Embryonic facial prominence (tissue), 1 donor: ENCODE results near the gene CANT1.
"Not testable (repeated sequence)": the region's sequence is repeated elsewhere in the genome, so short reads cannot be mapped to it uniquely, and the experiment has no call there.

Experiments
- DNase-seq: peaks from one replicate; pipeline ENCODE4 v3.0.0-alpha.2; 2016; ENCODE audit errors: extremely low spot score

The CANT1 gene

DNA sequence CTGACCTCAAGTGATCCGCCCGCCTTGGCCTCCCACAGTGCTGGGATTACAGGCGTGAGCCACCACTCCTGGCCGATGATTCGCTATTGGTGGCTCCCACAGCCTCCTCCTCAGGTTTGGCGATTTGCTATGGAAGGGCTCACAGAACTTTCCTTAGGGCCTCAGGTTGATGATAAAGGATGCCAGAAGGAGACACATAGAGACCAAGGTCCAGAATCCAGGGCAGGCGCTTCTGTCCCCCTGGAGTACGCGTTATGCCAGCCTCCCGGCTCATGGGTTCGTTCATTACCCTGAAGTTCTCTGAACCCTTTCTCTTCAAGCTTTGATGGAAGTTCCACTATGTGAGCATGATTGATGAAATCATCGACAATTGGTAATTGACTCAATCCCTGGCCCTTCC lies 49.8 kb downstream of the CANT1 start:
- no peak for DNase-seq

DNA sequence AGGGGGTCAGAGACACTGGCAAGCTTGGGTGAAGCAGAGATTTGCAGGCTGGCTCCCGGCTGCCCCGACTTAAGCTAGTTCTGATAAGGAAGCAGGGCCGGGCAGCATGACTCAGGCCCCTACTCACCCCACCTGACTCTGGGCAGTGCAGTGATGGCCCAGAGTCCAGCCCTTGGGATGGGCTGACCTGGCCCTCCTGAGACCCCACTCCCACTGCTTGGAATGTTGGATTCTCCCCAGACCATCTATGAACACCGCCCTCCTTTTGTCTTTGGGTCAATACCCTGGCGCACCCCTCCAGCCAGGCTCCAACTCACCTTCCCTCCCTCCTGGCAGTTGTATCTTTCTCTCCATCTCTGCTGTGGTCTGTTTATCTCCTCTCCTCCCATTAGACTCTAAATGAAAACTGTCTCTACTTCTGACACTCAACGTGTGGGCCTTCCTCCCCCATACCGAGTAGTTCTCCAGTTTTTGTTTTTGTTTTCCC lies 50.9 kb downstream of the CANT1 start:
- no peak for DNase-seq

DNA sequence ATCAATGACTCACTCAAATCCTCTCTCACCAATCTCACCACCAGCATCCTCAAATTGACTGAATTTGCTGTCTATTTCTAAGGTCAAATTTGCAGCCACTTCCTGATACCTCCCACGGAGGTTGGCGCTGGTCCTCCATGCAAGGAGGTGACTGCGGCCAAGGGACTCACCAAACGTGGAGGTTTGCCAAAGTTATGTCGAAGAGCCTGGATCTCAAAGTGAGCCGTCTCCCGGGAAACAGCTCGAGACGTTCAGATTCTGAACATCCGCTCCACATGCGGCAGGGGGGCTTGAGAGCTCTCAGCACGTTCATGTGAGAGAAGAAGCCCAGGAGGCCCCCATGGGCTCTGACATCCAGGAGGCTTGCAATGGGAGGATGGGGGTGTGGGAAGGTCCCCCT lies 52.4 kb downstream of the CANT1 start:
- no peak for DNase-seq

DNA sequence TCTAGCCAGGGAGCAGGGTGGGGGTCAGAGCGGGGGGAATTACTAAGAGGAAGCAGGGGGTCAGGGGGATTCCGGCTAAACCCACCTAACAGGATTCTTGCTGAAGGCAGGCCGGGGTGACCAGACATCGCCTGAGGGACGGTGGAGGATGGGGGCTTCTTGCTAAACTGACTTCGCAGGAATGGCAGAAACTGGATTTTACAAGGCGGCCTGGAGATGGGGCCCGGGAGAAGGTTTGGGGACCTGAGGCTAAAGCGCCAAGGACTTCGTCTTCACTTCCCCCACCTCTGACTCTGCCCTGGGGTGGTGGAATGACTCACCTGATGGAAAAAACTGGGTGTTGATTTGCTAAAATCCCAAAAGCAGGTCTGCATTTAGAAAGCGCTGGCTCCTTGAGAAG lies 53.3 kb downstream of the CANT1 start:
- no peak for DNase-seq

DNA sequence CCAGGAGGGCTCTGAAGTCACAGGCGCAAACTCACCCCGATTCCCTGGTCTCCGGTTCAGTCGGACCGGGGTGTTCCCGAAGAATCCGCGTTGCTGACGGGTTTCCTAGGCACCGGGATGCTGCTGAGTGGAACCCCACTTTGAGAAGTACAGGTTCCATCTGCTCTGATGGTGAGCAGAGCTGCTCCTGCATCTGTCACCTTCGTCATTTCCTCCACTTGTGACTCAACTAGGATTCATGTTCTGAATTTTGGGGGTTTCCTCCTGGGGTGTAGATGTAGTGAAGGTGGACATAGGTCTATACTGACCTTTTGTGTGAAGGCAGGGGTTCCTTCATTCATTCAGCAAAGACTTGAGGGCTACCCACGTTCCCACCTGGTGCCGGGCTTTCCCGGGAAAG lies 54.9 kb downstream of the CANT1 start:
- no peak for DNase-seq

DNA sequence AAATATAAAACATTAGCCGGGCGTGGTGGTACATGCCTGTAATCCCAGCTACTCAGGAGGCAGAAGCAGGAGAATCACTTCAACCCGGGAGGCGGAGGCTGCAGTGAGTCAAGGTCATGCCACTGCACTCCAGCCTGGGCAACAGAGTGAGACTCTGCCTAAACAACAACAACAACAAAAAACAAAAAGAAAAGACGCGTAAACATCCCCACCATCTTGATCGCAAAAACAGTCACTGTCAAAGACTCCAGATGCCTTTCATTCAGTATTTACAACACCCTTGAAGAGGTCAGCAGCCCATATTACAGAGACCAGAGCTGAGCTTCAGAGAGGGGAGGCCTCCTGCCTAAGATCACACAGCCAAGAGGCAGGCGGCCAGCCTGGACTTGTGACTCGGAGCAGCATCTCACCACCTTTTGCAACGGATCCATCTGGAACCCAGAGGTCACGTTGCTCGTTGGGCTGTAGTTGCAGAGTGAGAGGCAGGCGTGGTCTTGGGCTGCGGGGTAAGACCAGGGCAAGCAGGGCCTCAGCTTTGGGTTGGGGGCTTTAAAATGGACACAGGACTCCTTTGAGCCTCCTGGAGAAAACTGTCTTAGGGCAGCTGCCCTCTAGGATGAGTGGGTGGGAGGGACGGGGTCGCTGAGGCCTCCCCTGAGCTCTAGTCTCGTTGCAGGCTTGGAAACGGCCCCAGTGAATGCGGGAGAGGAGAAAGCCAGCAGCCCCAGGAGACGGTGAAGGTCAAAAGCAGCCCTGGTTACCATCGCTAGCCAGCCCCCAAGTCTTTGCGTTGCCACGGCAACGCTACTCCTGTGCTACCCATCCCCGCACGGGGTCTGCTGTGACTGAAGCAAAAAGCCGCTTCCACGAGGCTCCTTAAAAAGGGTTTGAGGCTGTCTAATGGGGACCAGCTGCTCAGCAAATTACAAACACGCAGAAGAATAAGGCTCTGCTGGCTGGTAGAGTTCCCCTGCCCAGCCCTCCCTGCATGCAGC lies 55.9 kb downstream of the CANT1 start:
- DNase-seq = no peak

DNA sequence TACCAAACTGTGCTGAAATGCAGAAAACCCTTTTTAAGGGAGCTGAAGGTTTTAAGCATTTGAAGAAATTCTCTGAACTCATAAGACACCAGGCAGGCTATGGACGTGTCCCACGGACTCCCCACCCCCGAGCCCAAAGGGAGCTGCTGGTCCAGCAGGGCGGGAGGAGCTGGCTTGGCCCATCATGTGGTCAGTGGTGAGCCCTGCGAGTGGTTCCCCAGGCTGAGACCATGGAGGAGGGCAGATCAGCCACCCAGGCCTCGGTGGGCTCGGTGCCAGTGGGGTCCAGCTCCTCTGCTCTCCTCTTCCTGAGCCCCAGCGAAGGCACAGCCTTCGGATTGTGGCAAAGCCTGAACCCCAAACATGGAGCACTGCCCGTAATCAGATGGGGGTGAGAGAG lies 56.9 kb downstream of the CANT1 start:
- DNase-seq = no peak

DNA sequence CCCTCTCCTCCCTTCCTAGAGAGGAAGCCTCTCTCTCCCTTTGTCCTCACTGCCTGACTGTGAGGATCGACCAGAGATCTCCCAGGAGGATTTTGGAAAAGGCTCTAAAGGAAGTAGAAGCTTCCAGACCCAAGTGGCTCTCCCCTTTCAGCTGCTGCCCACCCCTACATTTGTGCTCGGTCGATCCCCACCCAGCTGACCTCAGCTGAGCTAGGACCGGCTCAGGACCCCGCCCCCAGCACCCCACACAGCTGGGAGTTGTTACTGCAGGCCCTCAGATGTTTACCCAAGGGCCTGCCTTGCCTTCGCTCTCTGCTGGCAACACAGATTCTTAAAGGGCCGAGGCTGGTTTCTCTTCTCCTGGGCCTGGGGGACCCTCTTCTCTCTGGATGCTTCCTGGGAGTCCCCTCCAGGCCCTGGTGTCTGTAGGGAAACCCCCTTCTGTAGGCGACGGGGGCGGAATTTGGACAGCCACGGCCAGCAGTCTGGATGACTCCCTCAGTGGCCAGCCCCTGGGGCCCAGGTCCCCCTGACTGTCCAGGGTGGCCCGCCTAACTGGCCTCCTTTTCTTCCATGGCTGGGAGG lies 57.5 kb downstream of the CANT1 start:
- DNase-seq = no peak

DNA sequence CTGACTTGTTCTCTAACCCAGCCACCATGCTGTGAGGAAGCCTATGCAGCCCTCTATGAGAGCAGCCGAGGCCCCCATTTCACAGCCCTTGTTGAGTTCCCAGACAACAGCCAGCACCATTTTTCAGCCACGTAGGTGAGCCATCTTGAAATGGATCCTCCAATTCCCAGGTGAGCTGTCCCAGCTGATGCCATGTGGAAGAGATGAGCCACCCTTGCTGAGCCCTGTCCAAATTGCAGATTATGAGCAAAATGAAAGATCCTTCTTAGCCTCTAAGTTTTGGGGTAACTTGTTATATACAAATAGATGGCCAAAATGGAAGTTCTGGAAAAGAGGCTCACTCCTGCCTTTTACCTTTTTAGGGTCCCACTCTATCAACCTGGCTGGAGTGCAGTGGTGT lies 58.7 kb downstream of the CANT1 start:
- DNase-seq = no peak

DNA sequence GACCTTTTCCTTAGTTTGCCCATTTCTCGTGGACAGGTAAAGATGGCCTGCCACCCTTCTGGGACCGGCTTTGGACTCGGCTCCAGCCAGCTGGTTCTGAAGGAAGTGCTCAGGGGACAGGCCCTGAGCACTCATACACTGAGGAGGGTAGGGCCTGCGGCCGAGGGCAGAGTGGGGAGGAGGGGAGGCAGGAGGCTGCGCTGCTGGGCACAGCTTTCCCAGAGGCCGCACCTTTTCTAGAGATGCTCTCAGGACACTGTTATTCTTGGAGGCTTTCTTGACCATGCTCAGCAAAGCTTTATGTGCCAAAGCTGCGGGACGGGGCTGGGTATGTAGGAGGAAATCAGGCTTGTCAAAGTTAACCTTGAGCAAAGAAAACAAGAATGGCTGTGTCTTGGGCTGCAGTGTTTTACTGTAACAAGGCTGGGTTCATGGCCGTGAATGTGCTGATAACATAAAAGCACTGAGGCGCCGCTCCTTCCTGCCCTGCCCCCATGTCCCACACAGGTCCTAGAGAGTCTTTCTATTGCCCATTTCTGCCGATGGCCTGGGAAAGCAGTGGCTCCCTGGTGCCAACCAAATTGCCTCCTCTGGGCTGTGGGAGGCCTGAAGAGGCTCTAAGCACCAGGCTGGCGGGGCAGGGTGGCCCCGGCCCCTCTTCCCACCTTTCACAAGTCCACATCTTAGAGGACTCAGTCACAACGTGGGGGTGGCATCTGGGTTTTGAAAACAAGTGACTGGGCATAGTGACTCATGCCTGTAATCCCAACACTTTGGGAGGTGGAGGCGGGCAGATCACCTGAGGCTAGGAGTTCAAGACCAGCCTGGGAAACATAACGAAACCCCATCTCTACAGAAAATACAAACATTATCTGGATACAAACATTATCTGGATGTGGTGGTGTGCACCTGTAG lies 62.1 kb downstream of the CANT1 start:
- DNase-seq = no peak

DNA sequence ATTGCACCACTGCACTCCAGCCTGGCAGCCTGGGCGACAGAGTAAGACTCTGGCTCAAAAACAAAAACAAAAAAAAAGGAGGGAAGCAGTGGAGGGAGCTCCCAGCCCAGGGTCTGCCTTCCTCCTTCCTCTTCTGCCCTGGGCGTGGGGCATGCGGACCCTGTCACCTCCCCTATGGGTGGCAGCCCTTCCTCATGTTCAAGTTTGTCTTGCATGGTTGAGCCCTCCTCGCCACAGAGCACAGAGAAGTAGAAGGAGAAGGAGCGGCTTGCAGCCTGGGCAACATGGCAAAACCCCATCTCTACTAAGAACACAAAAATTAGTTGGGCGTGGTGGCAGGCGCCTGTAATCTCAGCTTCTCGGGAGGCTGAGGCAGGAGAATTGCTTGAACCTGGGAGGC lies 62.9 kb downstream of the CANT1 start:
- DNase-seq = no peak

DNA sequence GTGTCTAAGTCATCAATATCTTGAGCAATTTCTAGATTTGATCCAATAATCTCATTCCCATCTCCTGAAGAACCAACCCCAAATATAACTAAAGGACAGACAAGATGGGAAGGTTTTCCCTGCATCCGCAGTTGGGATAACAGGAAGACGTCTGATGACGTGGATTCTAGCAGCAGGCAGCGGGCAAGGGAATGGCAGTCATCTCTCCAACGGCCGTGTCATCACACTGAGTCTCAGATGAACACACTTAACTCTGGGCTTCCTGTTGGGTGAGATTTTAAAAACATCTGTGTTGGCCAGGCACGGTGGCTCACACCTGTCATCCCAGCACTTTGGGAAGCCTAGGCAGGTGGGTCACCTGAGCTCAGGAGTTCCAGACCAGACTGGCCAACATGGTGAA lies 63.4 kb downstream of the CANT1 start:
- no peak for DNase-seq

DNA sequence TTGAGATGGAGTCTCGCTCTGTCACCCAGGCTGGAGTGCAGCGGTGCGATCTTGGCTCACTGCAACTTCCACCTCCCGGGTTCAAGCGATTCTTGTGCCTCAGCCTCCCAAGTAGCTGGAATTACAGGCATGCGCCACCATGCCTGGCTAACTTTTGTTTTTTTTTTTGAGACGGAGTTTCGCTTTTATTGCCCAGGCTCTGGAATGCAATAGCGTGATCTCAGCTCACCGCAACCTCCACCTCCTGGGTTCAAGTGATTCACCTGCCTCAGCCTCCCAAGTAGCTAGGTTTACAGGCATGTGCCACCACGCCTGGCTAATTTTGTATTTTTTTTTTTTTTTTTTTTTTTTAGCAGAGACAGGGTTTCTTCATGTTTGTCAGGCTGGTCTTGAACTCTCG lies 64.1 kb downstream of the CANT1 start:
- not testable (repeated sequence) for DNase-seq

DNA sequence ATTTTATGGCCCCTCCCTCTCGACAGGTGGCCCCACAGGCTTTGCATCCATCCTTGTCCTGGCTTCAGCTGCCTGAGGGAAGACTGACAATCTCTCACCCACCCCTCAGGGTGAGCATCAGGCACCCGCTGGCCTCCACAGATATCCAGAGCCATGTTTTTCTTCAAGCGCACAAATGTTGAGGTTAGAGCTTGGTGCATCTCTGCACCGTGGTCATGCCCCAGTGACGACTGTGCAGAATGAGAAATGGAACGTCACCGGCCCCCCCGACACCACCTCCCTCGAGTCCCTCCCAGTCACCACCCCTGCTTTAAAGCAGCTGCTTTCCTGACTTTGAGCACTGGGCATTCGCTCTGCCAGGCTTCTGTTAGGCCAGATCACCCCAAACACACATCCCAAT lies 64.6 kb downstream of the CANT1 start:
- DNase-seq = no peak

DNA sequence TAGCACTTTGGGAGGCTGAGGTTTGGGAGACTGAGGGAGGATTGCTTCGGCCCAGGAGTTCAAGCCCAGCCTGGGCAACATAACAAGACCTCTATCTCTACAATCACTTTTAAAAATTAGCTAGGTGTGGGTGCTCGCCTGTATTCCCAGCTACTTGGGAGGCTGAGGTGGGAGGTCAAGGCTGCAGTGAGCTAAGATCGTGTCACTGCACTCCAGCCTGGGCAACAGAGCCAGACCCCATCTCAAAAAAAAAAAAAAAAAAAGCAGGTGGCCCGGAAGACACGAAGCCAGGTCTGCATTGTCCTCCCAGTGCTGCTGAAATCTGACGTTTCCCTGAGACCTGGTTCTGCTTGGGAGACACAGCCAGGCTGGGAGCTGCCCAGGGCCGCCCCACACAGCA lies 65.5 kb downstream of the CANT1 start:
- DNase-seq = no peak
